ENCODE results near the gene FAM50A. TPM values are rescaled to one million over a fixed set of nuclear protein-coding genes. Genes with fewer than 3 reads are reported as not detected.

FAM50A gene
- total RNA-seq, 1 experiment from 2014 or later: 57.4 TPM

DNA sequence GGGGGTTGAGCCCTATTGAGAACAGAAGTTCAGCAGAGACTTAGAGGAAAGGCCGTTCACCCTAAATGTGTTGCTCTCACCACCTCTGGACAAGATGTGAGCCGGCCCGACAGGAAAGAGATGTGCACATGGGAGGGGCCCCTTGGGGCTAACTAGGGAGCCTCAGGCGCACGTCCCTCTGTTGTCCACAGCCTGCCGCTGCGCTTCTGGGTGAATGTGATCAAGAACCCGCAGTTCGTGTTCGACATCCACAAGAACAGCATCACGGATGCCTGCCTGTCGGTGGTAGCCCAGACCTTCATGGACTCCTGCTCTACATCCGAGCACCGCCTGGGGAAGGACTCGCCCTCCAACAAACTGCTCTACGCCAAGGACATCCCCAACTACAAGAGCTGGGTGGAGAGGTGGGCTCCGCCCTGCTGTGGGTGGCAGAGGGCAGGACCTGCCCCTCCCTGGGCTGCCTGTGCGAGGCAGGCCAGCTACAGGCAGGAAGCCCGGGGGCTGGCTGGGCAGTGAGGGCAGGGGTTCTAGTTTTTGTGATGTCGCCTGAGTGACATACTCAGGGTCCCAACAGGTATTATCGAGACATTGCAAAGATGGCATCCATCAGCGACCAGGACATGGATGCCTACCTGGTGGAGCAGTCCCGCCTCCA lies 27.1 kb downstream of the FAM50A start:
- Histone ChIP-seq H3K4me1 (ENCODE audit: insufficient read depth, low read length) (no peaks in the 10 kb centered on the region), H3K79me1 (ENCODE audit: insufficient read depth, low read depth, low read length, poor library complexity, severe bottlenecking) (no peaks in the 10 kb centered on the region), H4K91ac (ENCODE audit: insufficient read length, low read depth, low read length) (no peak overlapping the region), H2AFZ (ENCODE audit: low read length) (no peak overlapping the region), H2BK120ac (ENCODE audit: low read depth, low read length, poor library complexity, severe bottlenecking) (no peak overlapping the region), H2AK5ac (ENCODE audit: insufficient read length, low read length) (no peak overlapping the region), H3K23ac (ENCODE audit: insufficient read length, low read depth, low read length) (no peak overlapping the region), H4K5ac (ENCODE audit: insufficient read length, low read depth, low read length) (no peak overlapping the region), H2BK12ac (ENCODE audit: insufficient read length, low read depth, low read length) (no peak overlapping the region), H3K9ac (ENCODE audit: extremely low read depth, insufficient read length, low read length) (no peak overlapping the region), H3K14ac (ENCODE audit: insufficient read depth, low read length) (no peak overlapping the region; the same call in 1 of the 2 replicates), H3K27ac (ENCODE audit: insufficient read length, low read depth, low read length) (no peak overlapping the region), H3K18ac (ENCODE audit: insufficient read length, low read depth, low read length) (no peak overlapping the region), H2BK20ac (ENCODE audit: low read depth, low read length, poor library complexity, severe bottlenecking) (no peak overlapping the region), H4K20me1 (ENCODE audit: control insufficient read depth, insufficient read depth, insufficient read length) (no peaks in the 10 kb centered on the region), H3K27me3 (ENCODE audit: insufficient read depth, low read length) (no peaks in the 10 kb centered on the region), H3K23me2 (ENCODE audit: insufficient read length, low read depth, low read length, poor library complexity, severe bottlenecking) (no peaks in the 10 kb centered on the region), H4K8ac (replicated peaks; ENCODE audit: insufficient read length, low read depth, low read length) (no peak overlapping the region), H3K4ac (ENCODE audit: low read depth, low read length) (no peak overlapping the region), H3T11ph (ENCODE audit: low read length) (no peak overlapping the region), H2BK5ac (ENCODE audit: insufficient read length, low read length) (no peak overlapping the region), H3K9me3 (ENCODE audit: control insufficient read depth, low read depth, low read length) (peaks cover 21% of the 10 kb centered on the region), H3K4me2 (ENCODE audit: insufficient read depth, insufficient read length, low read length) (no peak overlapping the region), H2BK15ac (ENCODE audit: low read depth, low read length) (no peak overlapping the region), H3K79me2 (ENCODE audit: insufficient read depth, low read length) (no peaks in the 10 kb centered on the region), H3K56ac (ENCODE audit: insufficient read length, low read depth, low read length) (no peak overlapping the region)
- peaks cover 54 to 86% of the 10 kb centered on the region in 2 experiments for H3K9me3 Mint-ChIP-seq
- peaks cover 21 to 61% (median 56%) of the 10 kb centered on the region in 3 experiments for H3K36me3 Mint-ChIP-seq (ENCODE audit: insufficient read depth in 1 of 3, low read depth in 3 of 3)
- DNase-seq: no peak
- no peak overlapping the region for H3K27ac Mint-ChIP-seq
- H3K4me1 Mint-ChIP-seq: no peaks in the 10 kb centered on the region
- TF ChIP-seq CTCF (conservative IDR thresholded peaks at IDR 0.05): no peak
- H3K27me3 Mint-ChIP-seq (ENCODE audit: low read depth): peaks cover 2% of the 10 kb centered on the region; the same call in 1 of the 2 replicates
- WGBS (ENCODE audit: extremely low coverage, insufficient read length, low lambda C conversion rate): no CpG with 5 or more reads among the region's 23 CpGs
- no peak overlapping the region for H3K4me3 Mint-ChIP-seq
